ENCODE measurements around the gene TMEM248.
A peak's percentile ranks its signal among the peaks of the same experiment; 100 is the strongest.

Gene TMEM248

GRCh38 chr7:66950311-66950710 is 29.3 kb downstream of the TMEM248 start:
- no peak for DNase-seq
- in situ Hi-C loops (cut with HindIII; ENCODE audit: low pct_ligation_motif_present, low sequenced_read_pairs) = no loop called here
- H3K36me3 ChIP-seq (replicated peaks) = peaks cover 48% of the 10 kb centered on the region
- TF ChIP-seq CTCF (IDR thresholded peaks at IDR 0.05; ENCODE audit: low read depth, low read length, missing control alignments) = no peak
- peak overlapping the region; percentile 29 for H3K27ac ChIP-seq
- no peak overlapping the region for H3K4me3 ChIP-seq (ENCODE audit: low read depth, low read length)
- H3K27me3 ChIP-seq (replicated peaks) = no peaks in the 10 kb centered on the region

- H3K27ac ChIP-seq = peak overlapping the region; percentile 29
- H3K27me3 ChIP-seq (replicated peaks) = no peaks in the 10 kb centered on the region
- H3K36me3 ChIP-seq (replicated peaks) = peaks cover 48% of the 10 kb centered on the region
- DNase-seq = peak; percentile 64
- in situ Hi-C loops (cut with HindIII; ENCODE audit: low pct_ligation_motif_present, low sequenced_read_pairs) = no loop called here
- no peak overlapping the region for H3K4me3 ChIP-seq (ENCODE audit: low read depth, low read length)
- peak; percentile 41 for TF ChIP-seq CTCF (IDR thresholded peaks at IDR 0.05; ENCODE audit: low read depth, low read length, missing control alignments)
Observed at GRCh38 chr7:66950763-66951162, 29.7 kb downstream of the TMEM248 start.

GRCh38 chr7:66952343-66953043 is 31.5 kb downstream of the TMEM248 start:
- DNase-seq = peak; percentile 47

GRCh38 chr7:66953044-66953427 is 32.0 kb downstream of the TMEM248 start:
- H3K36me3 ChIP-seq (replicated peaks) = peaks cover 49% of the 10 kb centered on the region

More at GRCh38 chr7:66952343-66953043, 31.5 kb downstream of the TMEM248 start:
- H3K36me3 ChIP-seq (replicated peaks) = peaks cover 47% of the 10 kb centered on the region
- H3K27me3 ChIP-seq (replicated peaks) = no peaks in the 10 kb centered on the region
- no peak overlapping the region for H3K4me3 ChIP-seq (ENCODE audit: low read depth, low read length)
- H3K27ac ChIP-seq = peak overlapping the region; percentile 21
- no peak for TF ChIP-seq CTCF (IDR thresholded peaks at IDR 0.05; ENCODE audit: low read depth, low read length, missing control alignments)
- in situ Hi-C loops (cut with HindIII; ENCODE audit: low pct_ligation_motif_present, low sequenced_read_pairs) = no loop called here

GRCh38 chr7:66957595-66958290 is 36.7 kb downstream of the TMEM248 start:
- in situ Hi-C loops (cut with HindIII; ENCODE audit: low pct_ligation_motif_present, low sequenced_read_pairs) = no loop called here
- Histone ChIP-seq H3K27ac (no peak overlapping the region), H3K27me3 (replicated peaks) (no peaks in the 10 kb centered on the region), H3K4me3 (ENCODE audit: low read depth, low read length) (no peak overlapping the region), H3K36me3 (replicated peaks) (peaks cover 29% of the 10 kb centered on the region)
- no peak for TF ChIP-seq CTCF (IDR thresholded peaks at IDR 0.05; ENCODE audit: low read depth, low read length, missing control alignments)
- DNase-seq = peak; percentile 15

More at GRCh38 chr7:66953044-66953427, 32.0 kb downstream of the TMEM248 start:
- Histone ChIP-seq H3K27me3 (replicated peaks) (no peaks in the 10 kb centered on the region), H3K27ac (peak overlapping the region; percentile 21), H3K4me3 (ENCODE audit: low read depth, low read length) (no peak overlapping the region)
- no peak for DNase-seq
- TF ChIP-seq CTCF (IDR thresholded peaks at IDR 0.05; ENCODE audit: low read depth, low read length, missing control alignments) = no peak
- in situ Hi-C loops (cut with HindIII; ENCODE audit: low pct_ligation_motif_present, low sequenced_read_pairs) = no loop called here
